Astrocyte (in vitro differentiated cells and primary cell): Measurements from ENCODE around the gene ARHGAP6.

ENCODE experiments used
- CTCF ChIP-seq: IDR thresholded peaks from 2 replicates; pipeline ENCODE4 v1.5.1; 2011; ENCODE audit warnings: low read depth, mild to moderate bottlenecking, inconsistent platforms, low read length, moderate library complexity; ENCODE audit not compliant: insufficient read depth
- EZH2 ChIP-seq: IDR thresholded peaks from 2 replicates; pipeline ENCODE4 v1.6.1; 2012; ENCODE audit warnings: mild to moderate bottlenecking, low read length, inconsistent platforms; ENCODE audit not compliant: insufficient read depth

DNA sequence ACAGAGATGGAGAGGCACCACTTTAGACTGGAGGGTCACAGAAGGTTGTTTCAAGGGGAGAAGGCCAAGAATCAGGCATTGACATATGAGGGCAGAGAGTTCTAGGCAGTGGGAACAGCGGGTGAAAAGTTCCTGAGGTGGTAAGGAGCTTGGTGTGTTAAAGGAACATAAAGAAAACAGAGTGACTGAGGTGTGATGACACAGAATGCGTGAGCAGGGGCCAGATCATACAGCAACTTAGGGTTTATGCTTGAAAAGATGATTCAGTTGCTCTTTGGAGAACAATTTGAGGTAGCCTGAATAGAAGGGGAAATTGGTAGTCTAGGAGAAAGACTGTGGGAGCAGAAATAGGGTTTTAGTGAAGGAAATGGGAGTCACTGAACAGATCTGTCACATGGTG, 193.3 kb downstream of the ARHGAP6 start:
- no peak for TF ChIP-seq CTCF
- TF ChIP-seq EZH2: no peak
